ENCODE data around the gene POC5. TPM values are rescaled to one million over a fixed set of nuclear protein-coding genes. Genes with fewer than 3 reads are reported as not detected.

The POC5 gene
- total RNA-seq, 1 experiment from 2014 or later = 14.8 TPM

DNA sequence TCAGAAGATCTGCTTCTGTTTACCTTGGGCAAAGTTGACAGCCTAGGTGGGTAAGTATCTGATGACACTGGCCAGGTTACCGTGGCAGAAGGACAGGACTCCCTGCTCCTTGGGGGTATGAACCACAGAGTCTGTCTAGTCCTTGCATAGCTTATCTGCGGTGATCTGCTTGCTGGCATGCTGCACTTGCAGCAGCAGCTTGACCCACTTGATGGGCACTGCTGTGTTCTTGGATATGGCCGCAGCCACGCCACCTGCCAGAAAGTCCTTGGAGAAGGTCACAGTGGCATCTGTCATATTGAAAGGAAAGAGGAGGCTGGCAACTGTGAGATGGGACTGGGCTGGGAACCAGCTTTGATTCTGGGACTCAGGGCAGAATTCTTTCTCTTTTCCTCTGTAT is 35.9 kb upstream of the POC5 start:
- RAD21 ChIA-PET (ENCODE audit: low non-redundant PET in 1 of 2, low total read pairs in 2 of 2, uncharacterized antibody in 2 of 2, unreplicated experiment in 2 of 2) = no interaction called here
- no peak overlapping the region for H3K9ac ChIP-seq (ENCODE audit: low read length)
- no peaks in the 10 kb centered on the region for H3K4me1 ChIP-seq (ENCODE audit: control insufficient read depth in 1 of 2, insufficient read depth in 2 of 2, low read length in 2 of 2)
- CTCF ChIA-PET = no interaction called here
- TF ChIP-seq JUND (IDR thresholded peaks at IDR 0.05) (no peak), ATF3 (IDR thresholded peaks at IDR 0.05) (no peak), CEBPB (IDR thresholded peaks at IDR 0.05; ENCODE audit: low read depth) (no peak), EZH2 (IDR thresholded peaks at IDR 0.05) (no peak), SRF (IDR thresholded peaks at IDR 0.05; ENCODE audit: low read depth) (no peak), EZH2phosphoT487 (IDR thresholded peaks at IDR 0.05; ENCODE audit: borderline replicate concordance) (no peak), ZFX (IDR thresholded peaks at IDR 0.05) (no peak), SIN3A (IDR thresholded peaks at IDR 0.05; ENCODE audit: low read depth) (no peak), EGR1 (IDR thresholded peaks at IDR 0.05; ENCODE audit: low read depth) (no peak), ZBTB33 (IDR thresholded peaks at IDR 0.05; ENCODE audit: extremely low read depth, insufficient replicate concordance, low read length) (no peak), ZNF274 (IDR thresholded peaks at IDR 0.05; ENCODE audit: low read depth, low read length) (no peak), MAX (IDR thresholded peaks at IDR 0.05) (no peak), CTCF (IDR thresholded peaks at IDR 0.05 in 2 of 3, conservative IDR thresholded peaks at IDR 0.05 in 1 of 3; ENCODE audit: borderline replicate concordance in 1 of 3, insufficient read depth in 1 of 3, low read depth in 2 of 3, low read length in 2 of 3) (no peak), ELF1 (IDR thresholded peaks at IDR 0.05; ENCODE audit: borderline replicate concordance, low read depth) (no peak), FOSL1 (IDR thresholded peaks at IDR 0.05; ENCODE audit: low read depth) (no peak), POLR2A (IDR thresholded peaks at IDR 0.05; ENCODE audit: borderline replicate concordance, extremely low read depth, insufficient read depth, insufficient read length) (no peak), YY1 (IDR thresholded peaks at IDR 0.05; ENCODE audit: extremely low read depth, insufficient replicate concordance, low read depth, low read length) (no peak), POLR2AphosphoS5 (IDR thresholded peaks at IDR 0.05; ENCODE audit: low read depth, low read length) (no peak), SP1 (IDR thresholded peaks at IDR 0.05; ENCODE audit: low read depth) (no peak)
- TF ChIP-seq, protein P1, sequence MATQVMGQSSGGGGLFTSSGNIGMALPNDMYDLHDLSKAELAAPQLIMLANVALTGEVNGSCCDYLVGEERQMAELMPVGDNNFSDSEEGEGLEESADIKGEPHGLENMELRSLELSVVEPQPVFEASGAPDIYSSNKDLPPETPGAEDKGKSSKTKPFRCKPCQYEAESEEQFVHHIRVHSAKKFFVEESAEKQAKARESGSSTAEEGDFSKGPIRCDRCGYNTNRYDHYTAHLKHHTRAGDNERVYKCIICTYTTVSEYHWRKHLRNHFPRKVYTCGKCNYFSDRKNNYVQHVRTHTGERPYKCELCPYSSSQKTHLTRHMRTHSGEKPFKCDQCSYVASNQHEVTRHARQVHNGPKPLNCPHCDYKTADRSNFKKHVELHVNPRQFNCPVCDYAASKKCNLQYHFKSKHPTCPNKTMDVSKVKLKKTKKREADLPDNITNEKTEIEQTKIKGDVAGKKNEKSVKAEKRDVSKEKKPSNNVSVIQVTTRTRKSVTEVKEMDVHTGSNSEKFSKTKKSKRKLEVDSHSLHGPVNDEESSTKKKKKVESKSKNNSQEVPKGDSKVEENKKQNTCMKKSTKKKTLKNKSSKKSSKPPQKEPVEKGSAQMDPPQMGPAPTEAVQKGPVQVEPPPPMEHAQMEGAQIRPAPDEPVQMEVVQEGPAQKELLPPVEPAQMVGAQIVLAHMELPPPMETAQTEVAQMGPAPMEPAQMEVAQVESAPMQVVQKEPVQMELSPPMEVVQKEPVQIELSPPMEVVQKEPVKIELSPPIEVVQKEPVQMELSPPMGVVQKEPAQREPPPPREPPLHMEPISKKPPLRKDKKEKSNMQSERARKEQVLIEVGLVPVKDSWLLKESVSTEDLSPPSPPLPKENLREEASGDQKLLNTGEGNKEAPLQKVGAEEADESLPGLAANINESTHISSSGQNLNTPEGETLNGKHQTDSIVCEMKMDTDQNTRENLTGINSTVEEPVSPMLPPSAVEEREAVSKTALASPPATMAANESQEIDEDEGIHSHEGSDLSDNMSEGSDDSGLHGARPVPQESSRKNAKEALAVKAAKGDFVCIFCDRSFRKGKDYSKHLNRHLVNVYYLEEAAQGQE (IDR thresholded peaks at IDR 0.05; ENCODE audit: low read depth) = no peak
- no peak overlapping the region for H3K27ac ChIP-seq (ENCODE audit: low read depth, low read length)
- H2AFZ ChIP-seq (ENCODE audit: low read depth, low read length, poor library complexity, severe bottlenecking) = no peak overlapping the region
- no peaks in the 10 kb centered on the region for H3K36me3 ChIP-seq (ENCODE audit: control insufficient read depth in 1 of 2, insufficient read depth in 2 of 2, low read length in 2 of 2)
- no peak for DNase-seq (ENCODE audit: low read depth, low spot score)
- no peaks in the 10 kb centered on the region for H3K9me2 ChIP-seq (ENCODE audit: insufficient read depth)
- BruUV-seq (replicated peaks) = no TSS peak
- POLR2A ChIA-PET = no interaction called here
- no peak for ATAC-seq
- H3K4me2 ChIP-seq (ENCODE audit: low read length) = no peak overlapping the region
- H3K4me3 ChIP-seq (replicated peaks in 1 of 2; ENCODE audit: low read depth in 1 of 2, low read length in 2 of 2) = no peak overlapping the region
- no peaks in the 10 kb centered on the region for H3K79me2 ChIP-seq (ENCODE audit: insufficient read depth, low read length)
- no peaks in the 10 kb centered on the region for H4K20me1 ChIP-seq (ENCODE audit: insufficient read depth)
- intact Hi-C loops (cut with micrococcal nuclease) = no loop called here
- no peaks in the 10 kb centered on the region for H3K9me3 ChIP-seq (ENCODE audit: control insufficient read depth in 1 of 2, insufficient read depth in 1 of 2, low read depth in 1 of 2, low read length in 2 of 2)
- peaks cover 52% of the 10 kb centered on the region for H3K27me3 ChIP-seq (ENCODE audit: insufficient read depth, low read length)
